ENCODE measurements around the gene NGRN. TPM values are rescaled to one million over a fixed set of nuclear protein-coding genes. Genes with fewer than 3 reads are reported as not detected.
"Not testable (repeated sequence)": the region's sequence is repeated elsewhere in the genome, so short reads cannot be mapped to it uniquely, and the experiment has no call there.

NGRN gene
- total RNA-seq, 1 experiment from 2014 or later: 99.6 TPM

DNA sequence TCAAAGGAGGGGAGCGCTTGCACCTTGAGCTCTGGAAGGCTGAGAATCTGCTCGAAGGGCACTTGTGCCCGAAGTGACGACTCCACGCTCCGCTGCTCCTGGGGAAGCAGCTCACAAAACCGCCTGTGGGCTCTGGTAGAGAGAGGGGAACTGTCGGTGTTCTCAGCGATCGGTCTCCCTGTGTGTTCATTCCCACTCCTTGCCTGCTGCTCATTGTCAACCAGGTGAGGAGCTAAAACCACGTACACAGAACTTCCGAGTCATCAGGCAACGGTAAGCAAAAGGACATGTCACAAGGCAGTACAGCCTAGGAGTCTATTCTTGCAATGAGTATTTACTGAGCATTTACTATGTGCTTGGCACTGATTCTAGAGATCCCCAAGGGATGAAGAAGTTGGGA lies 33.3 kb upstream of the NGRN start:
- in situ Hi-C loops (cut with HindIII; ENCODE audit: low pct_unique_long_range_greater_than_20kb, low sequenced_read_pairs): no loop called here
- DNase-seq (ENCODE audit: low read depth, low spot score): no peak

DNA sequence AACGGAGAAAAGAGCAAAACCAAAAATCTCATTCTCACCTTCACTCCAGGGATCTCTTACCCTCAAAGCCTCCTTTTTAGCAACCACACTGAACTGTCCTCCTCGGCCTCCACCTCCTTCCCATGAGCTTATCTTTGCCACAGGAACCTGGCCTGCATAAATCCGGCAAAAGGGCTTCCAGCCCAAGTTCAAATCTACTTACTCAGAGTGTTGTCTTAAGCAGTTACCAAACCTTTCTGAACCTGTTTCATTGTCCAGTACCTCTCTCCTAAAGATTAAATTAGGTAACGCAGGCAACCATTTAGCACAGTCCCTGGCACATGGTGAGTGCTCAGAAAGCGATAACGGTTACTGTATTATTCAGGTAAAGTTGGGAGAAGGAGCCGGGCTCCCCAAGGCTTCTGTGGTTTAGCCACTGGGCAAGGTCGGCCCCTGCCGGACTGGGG lies 32.5 kb upstream of the NGRN start:
- in situ Hi-C loops (cut with HindIII; ENCODE audit: low pct_unique_long_range_greater_than_20kb, low sequenced_read_pairs): no loop called here
- DNase-seq (ENCODE audit: low read depth, low spot score): no peak

- in situ Hi-C loops (cut with HindIII; ENCODE audit: low pct_unique_long_range_greater_than_20kb, low sequenced_read_pairs): no loop called here
- DNase-seq (ENCODE audit: low read depth, low spot score): peak; percentile 95
Observed at GRCh38 chr15:90233387-90234095, 31.9 kb upstream of the NGRN start, which contains the start of gene CIB1. CIB1 (minus strand) TSS chr15:90233941; CDS start chr15:90233885, 56 bp downstream.

GRCh38 chr15:90234096-90234988 lies 31.1 kb upstream of the NGRN start, which contains the start of gene GDPGP1:
GDPGP1 (plus strand) TSS chr15:90234209; CDS start chr15:90240909, 6,700 bp downstream.
- in situ Hi-C loops (cut with HindIII; ENCODE audit: low pct_unique_long_range_greater_than_20kb, low sequenced_read_pairs): no loop called here
- peak; percentile 14 for DNase-seq (ENCODE audit: low read depth, low spot score)

DNA sequence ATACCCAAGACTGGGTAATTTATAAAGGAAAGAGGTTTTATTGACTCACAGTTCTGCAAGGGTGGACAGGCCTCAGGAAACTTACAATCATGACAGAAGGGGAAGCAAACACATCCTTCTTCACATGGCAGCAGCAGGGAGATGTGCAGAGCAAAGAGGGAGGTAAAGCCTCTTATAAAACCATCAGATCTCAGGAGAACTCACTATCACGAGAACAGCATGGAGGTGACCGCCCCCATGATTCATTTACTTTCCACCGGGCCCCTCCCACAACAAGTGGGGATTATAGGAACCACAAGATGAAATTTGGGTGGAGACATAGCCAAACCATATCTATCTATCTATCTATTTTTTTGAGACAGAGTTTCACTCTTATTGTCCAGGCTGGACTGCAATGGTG lies 26.1 kb upstream of the NGRN start:
- DNase-seq (ENCODE audit: low read depth, low spot score): no peak
- in situ Hi-C loops (cut with HindIII; ENCODE audit: low pct_unique_long_range_greater_than_20kb, low sequenced_read_pairs): no loop called here

DNA sequence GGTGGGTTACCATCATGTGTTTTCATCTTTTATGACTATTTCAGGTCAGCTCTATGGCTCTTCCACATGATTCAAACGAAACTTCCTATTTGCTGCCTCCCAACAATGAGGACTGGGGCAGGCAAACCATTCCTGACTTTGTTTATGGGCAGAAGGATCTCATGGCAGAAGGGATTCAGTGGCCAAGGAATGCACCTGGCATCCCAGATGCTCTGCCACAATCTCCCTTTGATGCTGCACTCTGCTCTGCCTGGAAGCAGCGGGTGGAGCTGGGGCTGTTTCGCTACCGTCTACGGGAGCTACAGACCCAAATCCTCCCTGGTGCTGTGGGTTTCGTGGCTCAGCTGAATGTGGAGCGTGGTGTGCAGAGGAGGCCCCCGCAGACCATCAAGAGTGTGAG lies 24.6 kb upstream of the NGRN start:
- in situ Hi-C loops (cut with HindIII; ENCODE audit: low pct_unique_long_range_greater_than_20kb, low sequenced_read_pairs): no loop called here
- DNase-seq (ENCODE audit: low read depth, low spot score): no peak

DNA sequence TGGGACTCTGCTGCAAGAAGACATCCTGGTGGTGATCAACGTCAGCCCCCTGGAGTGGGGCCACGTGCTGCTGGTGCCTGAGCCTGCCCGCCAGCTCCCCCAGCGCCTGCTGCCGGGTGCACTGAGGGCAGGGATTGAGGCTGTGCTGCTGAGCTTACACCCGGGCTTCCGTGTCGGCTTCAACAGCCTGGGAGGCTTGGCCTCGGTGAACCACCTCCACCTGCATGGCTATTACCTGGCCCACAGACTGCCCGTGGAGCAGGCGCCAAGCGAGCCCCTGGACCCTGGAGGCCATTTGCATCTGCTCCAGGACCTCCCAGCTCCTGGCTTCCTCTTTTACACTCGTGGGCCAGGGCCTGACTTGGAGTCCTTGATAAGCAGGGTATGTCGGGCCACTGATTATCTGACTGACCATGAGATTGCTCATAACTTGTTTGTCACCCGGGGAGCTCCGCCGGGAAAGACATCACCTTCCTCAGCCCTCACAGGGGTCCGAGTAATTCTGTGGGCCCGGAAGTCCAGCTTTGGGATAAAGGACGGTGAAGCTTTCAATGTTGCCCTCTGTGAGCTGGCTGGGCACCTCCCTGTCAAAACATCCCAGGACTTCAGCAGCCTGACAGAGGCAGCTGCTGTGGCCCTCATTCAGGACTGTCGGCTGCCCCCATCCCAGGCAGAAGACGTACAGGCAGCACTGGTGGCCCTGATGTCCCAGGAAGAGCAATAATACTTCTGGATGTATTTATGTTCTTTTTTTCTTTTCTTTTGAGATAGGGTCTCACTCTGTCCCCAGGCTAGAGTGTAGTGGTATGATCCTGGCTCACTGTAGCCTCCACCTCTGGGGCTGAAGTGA lies 23.9 kb upstream of the NGRN start:
- no peak for DNase-seq (ENCODE audit: low read depth, low spot score)
- in situ Hi-C loops (cut with HindIII; ENCODE audit: low pct_unique_long_range_greater_than_20kb, low sequenced_read_pairs): no loop called here

GRCh38 chr15:90243943-90244639 lies 21.4 kb upstream of the NGRN start:
- DNase-seq (ENCODE audit: low read depth, low spot score): no peak
- in situ Hi-C loops (cut with HindIII; ENCODE audit: low pct_unique_long_range_greater_than_20kb, low sequenced_read_pairs): no loop called here

DNA sequence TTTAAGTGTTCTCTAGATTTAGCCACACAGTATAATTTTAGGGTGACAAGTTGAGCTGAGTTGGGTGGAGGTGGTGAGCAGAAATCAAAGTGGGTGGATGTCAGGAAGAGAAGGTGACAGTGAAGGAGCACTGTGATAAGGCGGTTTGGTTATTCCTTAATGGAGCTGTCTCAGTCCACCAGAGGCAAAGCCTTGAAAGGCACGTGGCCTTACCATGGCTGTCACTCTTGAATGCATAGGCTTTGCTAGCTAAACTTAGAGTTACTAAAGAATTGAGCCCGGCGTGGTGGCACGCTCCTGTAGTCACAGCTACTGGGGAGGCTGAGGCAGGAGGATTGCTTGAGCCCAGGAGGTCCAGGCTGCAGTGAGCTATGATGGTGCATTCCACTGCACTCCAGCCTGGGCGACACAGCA lies 16.7 kb upstream of the NGRN start:
- DNase-seq (ENCODE audit: low read depth, low spot score): no peak
- in situ Hi-C loops (cut with HindIII; ENCODE audit: low pct_unique_long_range_greater_than_20kb, low sequenced_read_pairs): no loop called here

- in situ Hi-C loops (cut with HindIII; ENCODE audit: low pct_unique_long_range_greater_than_20kb, low sequenced_read_pairs): no loop called here
- peak; percentile 90 for DNase-seq (ENCODE audit: low read depth, low spot score)
Observed at GRCh38 chr15:90249203-90249863, 16.1 kb upstream of the NGRN start, which contains the start of gene TTLL13. TTLL13 (plus strand) TSS chr15:90249556; CDS start chr15:90250631, 1,075 bp downstream.

GRCh38 chr15:90257776-90258175 lies 7.7 kb upstream of the NGRN start:
- in situ Hi-C loops (cut with HindIII; ENCODE audit: low pct_unique_long_range_greater_than_20kb, low sequenced_read_pairs): no loop called here
- DNase-seq (ENCODE audit: low read depth, low spot score): no peak

- in situ Hi-C loops (cut with HindIII; ENCODE audit: low pct_unique_long_range_greater_than_20kb, low sequenced_read_pairs): no loop called here
Observed at GRCh38 chr15:90259524-90259923, 5.9 kb upstream of the NGRN start.

GRCh38 chr15:90260731-90261130 lies 4.7 kb upstream of the NGRN start:
- in situ Hi-C loops (cut with HindIII; ENCODE audit: low pct_unique_long_range_greater_than_20kb, low sequenced_read_pairs): not testable (repeated sequence)

More at GRCh38 chr15:90259524-90259923, 5.9 kb upstream of the NGRN start:
- DNase-seq (ENCODE audit: low read depth, low spot score): no peak

DNA sequence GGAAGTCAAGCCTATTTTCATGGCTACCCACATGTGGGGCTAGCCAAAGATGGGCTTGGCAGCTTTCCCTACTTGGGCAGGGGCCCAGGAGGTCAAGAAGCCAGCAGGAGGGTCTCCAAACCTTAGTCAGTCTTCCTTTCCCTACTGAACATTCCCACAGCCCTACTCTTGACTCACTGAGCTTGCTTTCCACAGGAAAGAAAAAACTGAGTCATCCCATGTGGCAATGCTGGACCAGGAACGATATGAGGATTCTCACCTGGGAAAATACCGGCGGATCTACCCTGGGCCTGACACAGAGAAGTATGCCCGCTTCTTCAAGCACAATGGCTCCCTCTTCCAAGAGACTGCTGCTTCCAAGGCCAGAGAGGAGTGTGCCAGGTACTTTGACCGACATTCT lies 3.7 kb upstream of the NGRN start:
- in situ Hi-C loops (cut with HindIII; ENCODE audit: low pct_unique_long_range_greater_than_20kb, low sequenced_read_pairs): no loop called here
- no peak for DNase-seq (ENCODE audit: low read depth, low spot score)

More at GRCh38 chr15:90260731-90261130, 4.7 kb upstream of the NGRN start:
- not testable (repeated sequence) for DNase-seq (ENCODE audit: low read depth, low spot score)

GRCh38 chr15:90262426-90262825 lies 3.0 kb upstream of the NGRN start:
- no peak for DNase-seq (ENCODE audit: low read depth, low spot score)
- in situ Hi-C loops (cut with HindIII; ENCODE audit: low pct_unique_long_range_greater_than_20kb, low sequenced_read_pairs): no loop called here

- peak; percentile 15 for DNase-seq (ENCODE audit: low read depth, low spot score)
- in situ Hi-C loops (cut with HindIII; ENCODE audit: low pct_unique_long_range_greater_than_20kb, low sequenced_read_pairs): no loop called here
Observed at GRCh38 chr15:90264671-90265070, 801 bp upstream of the NGRN start.

DNA sequence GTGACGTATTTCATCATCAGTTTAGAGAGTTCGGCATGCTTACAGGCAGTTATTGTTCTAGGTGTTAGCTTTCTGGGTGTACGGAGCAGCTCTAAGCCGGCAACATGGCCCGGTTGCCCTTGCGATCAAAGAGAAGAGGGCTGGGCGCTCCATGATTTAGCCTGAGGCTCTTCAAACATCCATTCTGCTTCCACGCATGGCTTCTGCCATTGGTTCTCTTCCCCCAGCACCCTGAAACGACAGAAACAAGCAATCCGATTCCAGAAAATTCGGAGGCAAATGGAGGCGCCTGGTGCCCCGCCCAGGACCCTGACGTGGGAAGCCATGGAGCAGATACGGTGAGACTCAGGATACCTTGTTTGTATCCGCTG lies 574 bp downstream of the NGRN start:
- in situ Hi-C loops (cut with HindIII; ENCODE audit: low pct_unique_long_range_greater_than_20kb, low sequenced_read_pairs): no loop called here
- DNase-seq (ENCODE audit: low read depth, low spot score): peak; percentile 60

All from SK-MEL-5 (cell line).